Retinal pigment epithelial cell (primary cell): ENCODE results near the gene REEP6.
"Not testable (repeated sequence)": the region's sequence is repeated elsewhere in the genome, so short reads cannot be mapped to it uniquely, and the experiment has no call there.

ENCODE experiments used
- DNase-seq: peaks from one replicate; pipeline ENCODE4 v3.0.0-alpha.2; 2010; ENCODE audit warnings: low read depth
- H3K4me3 ChIP-seq: 2 replicates; pipeline ENCODE4 v1.5.1; 2011; ENCODE audit warnings: mild to moderate bottlenecking, low read length, control low read depth, moderate library complexity
- TF ChIP-seq, protein P1 (sequence below): conservative IDR thresholded peaks from 2 replicates; pipeline ENCODE4 v1.5.1; 2011; ENCODE audit warnings: low read depth, low read length, control low read depth, inconsistent platforms

REEP6 gene

DNA sequence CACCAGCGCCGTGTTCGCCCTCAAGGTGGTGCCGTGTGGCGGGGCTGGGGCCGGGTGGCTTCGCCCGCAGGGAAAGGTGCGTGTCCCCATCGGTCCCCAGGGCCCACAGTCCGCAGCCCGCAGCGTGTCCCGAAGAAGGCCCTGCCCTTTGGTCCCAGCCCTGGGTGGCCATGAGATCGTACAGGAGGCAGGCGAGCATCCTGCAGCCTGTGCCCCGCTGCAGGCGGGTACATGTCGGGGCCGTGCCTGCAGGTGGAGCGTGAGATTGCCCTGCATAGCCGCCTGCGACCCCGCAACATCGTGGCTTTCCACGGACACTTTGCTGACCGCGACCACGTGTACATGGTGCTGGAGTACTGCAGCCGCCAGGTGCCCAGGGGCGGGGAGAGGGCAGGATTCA is 34.4 kb downstream of the REEP6 start:
- no peak for DNase-seq
- no peak overlapping the region for H3K4me3 ChIP-seq
- TF ChIP-seq, protein P1, sequence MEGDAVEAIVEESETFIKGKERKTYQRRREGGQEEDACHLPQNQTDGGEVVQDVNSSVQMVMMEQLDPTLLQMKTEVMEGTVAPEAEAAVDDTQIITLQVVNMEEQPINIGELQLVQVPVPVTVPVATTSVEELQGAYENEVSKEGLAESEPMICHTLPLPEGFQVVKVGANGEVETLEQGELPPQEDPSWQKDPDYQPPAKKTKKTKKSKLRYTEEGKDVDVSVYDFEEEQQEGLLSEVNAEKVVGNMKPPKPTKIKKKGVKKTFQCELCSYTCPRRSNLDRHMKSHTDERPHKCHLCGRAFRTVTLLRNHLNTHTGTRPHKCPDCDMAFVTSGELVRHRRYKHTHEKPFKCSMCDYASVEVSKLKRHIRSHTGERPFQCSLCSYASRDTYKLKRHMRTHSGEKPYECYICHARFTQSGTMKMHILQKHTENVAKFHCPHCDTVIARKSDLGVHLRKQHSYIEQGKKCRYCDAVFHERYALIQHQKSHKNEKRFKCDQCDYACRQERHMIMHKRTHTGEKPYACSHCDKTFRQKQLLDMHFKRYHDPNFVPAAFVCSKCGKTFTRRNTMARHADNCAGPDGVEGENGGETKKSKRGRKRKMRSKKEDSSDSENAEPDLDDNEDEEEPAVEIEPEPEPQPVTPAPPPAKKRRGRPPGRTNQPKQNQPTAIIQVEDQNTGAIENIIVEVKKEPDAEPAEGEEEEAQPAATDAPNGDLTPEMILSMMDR = no peak

DNA sequence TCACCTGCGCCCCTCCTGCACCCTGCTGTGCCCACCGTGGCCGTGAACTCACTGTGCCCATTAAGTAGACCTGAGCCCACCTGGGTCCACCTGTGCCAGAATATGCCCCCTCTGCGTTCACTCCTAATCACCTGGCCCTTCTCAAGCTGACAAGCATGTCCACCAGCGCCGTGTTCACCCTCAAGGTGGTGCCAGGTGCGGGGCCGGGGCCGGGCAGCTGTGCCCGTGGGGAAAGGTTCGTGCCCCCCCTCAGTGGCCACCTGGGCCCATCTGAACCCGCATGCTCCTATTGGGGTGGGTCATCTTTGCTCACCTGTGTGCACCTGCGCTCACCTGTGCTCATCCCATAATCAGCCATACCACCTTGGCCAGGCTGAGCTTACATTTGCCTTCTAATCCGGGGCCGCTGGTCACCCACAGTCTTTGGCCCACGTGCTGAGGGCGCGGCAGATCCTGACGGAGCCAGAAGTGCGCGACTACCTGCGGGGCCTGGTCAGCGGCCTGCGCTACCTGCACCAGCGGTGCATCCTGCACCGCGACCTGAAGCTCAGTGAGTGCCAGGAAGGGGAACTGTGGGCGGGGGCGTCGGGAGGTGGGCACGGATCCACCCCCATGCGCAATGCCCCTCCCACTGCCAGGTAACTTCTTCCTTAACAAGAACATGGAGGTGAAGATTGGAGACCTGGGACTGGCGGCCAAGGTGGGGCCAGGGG is 35.2 kb downstream of the REEP6 start:
- no peak for DNase-seq
- TF ChIP-seq, protein P1 = no peak
- no peak overlapping the region for H3K4me3 ChIP-seq

GRCh38 chr19:1526979-1527649 is 36.1 kb downstream of the REEP6 start:
- TF ChIP-seq, protein P1 = no peak
- no peak overlapping the region for H3K4me3 ChIP-seq
- DNase-seq = no peak

GRCh38 chr19:1527650-1528309 is 36.8 kb downstream of the REEP6 start:
- DNase-seq = no peak
- TF ChIP-seq, protein P1 = no peak
- H3K4me3 ChIP-seq = no peak overlapping the region

GRCh38 chr19:1528596-1529429 is 37.8 kb downstream of the REEP6 start:
- TF ChIP-seq, protein P1 = no peak
- no peak overlapping the region for H3K4me3 ChIP-seq
- no peak for DNase-seq

GRCh38 chr19:1529430-1529816 is 38.4 kb downstream of the REEP6 start:
- no peak for DNase-seq
- TF ChIP-seq, protein P1 = no peak
- H3K4me3 ChIP-seq = no peak overlapping the region

DNA sequence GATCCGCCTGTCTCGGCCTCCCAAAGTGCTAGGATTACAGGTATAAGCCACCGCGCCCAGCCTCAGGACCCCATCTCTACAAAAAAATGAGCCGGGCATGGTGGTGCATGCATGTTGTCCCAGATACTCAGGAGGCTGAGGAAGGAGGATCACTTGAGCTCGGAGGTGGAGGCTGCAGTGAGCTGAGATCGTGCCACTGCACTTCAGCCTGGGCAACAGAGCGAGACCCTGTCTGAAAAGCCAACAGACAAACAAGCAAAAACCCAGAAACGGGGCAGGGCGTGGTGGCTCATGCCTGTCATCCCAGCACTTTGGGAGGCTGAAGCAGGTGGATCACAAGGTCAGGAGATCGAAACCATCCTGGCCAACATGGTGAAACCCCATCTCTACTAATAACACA is 39.9 kb downstream of the REEP6 start:
- not testable (repeated sequence) for DNase-seq, H3K4me3 ChIP-seq
